Heart right ventricle (tissue), 16 donors: ENCODE measurements around the gene NDUFA6. TPM values are rescaled to one million over a fixed set of nuclear protein-coding genes. Genes with fewer than 3 reads are reported as not detected.
"Not testable (repeated sequence)": the region's sequence is repeated elsewhere in the genome, so short reads cannot be mapped to it uniquely, and the experiment has no call there.

Experiments used
- ATAC-seq, 8 donors: fragments of 200-7000 bp; cut with Tn5 transposase; one replicate each; pipeline ENCODE4 v1.9.1; 2020; ENCODE audit warnings: mild to moderate bottlenecking in 8 of 8, moderate library complexity in 8 of 8, moderate number of reproducible peaks in 1 of 8
- DNase-seq, 2 donors: peaks; one replicate each; pipeline ENCODE4 v3.0.0-alpha.2; 2020
- H3K27ac ChIP-seq, 10 donors: fragments of 200-600 bp; sonication (generic) in 2 of 10; one replicate each; pipeline versions ENCODE4 v1.5.0 to v1.8.0; 2020 to 2022; ENCODE audit warnings: mild to moderate bottlenecking in 3 of 10
- H3K27me3 ChIP-seq, 7 donors: fragments of 200-600 bp; one replicate each; pipeline ENCODE4 v1.8.0; 2021 to 2022; ENCODE audit warnings: mild to moderate bottlenecking in 2 of 7
- H3K36me3 ChIP-seq, 9 donors: fragments of 200-600 bp; sonication (generic) in 1 of 9; one replicate each; pipeline versions ENCODE4 v1.5.0 to v1.8.0; 2020 to 2022; ENCODE audit warnings: mild to moderate bottlenecking in 2 of 9
- H3K4me1 ChIP-seq, 9 donors: fragments of 200-600 bp; sonication (generic) in 1 of 9; one replicate each; pipeline versions ENCODE4 v1.5.0 to v1.8.0; 2020 to 2022; ENCODE audit warnings: mild to moderate bottlenecking in 4 of 9
- H3K4me3 ChIP-seq, 10 donors: fragments of 200-600 bp; sonication (generic) in 2 of 10; one replicate each; pipeline versions ENCODE4 v1.5.0 to v1.8.0; 2020 to 2022; ENCODE audit warnings: mild to moderate bottlenecking in 7 of 10, moderate library complexity in 2 of 10
- H3K9me3 ChIP-seq, 11 donors: fragments of 200-600 bp in 10 of 11; sonication (generic) in 2 of 11; one replicate each; pipeline versions ENCODE4 v1.5.0 to v1.8.0; 2013 to 2022; ENCODE audit warnings: mild to moderate bottlenecking in 2 of 11, control low read depth in 1 of 11, moderate library complexity in 1 of 11
- WGBS, 2 donors: extraction: QIAGEN DNeasy Blood & Tissue Kit; methylation state at CpG; one replicate each; pipeline ENCODE4 v1.1.7; 2013; ENCODE audit warnings: inconsistent platforms in 1 of 2; 5-methylcytosine and 5-hydroxymethylcytosine counted together
- intact Hi-C, 10 donors: fragments of 100-400 bp; cut with DNase I; formaldehyde crosslinking; loops; one replicate each; pipeline versions ENCODE4 v1.11.1 to v1.14.2; 2022
- polyA plus RNA-seq, 2 donors: library from polyadenylated mRNA; stranded (reverse); fragments of 200-250 nt; gene quantifications; one replicate each; pipeline ENCODE4 v1.2.3, GENCODE V29; 2013
- total RNA-seq, 10 donors: library from RNA; stranded (reverse); fragmentation: NEBNext Ultra II Directional in 3 of 10; extraction: Animal tissue kit (Norgen Biotek cat#: 25700) in 3 of 10; gene quantifications; one replicate each; pipeline versions ENCODE4 v1.2.1 to v1.2.4, GENCODE V29; 2021 to 2023
- TF ChIP-seq, protein P1 (sequence below), 9 donors: fragments of 200-600 bp; sonication (generic) in 2 of 9; IDR thresholded peaks; one replicate each; pipeline versions ENCODE4 v1.5.0 to v1.8.0; 2021 to 2022; ENCODE audit warnings: antibody characterized with exemption in 9 of 9, mild to moderate bottlenecking in 5 of 9, moderate library complexity in 1 of 9
- donor health status: Arrhythmogenic right ventricular cardiomyopathy.
- donor health status: ischemic (EF 13 %, LVEDD 7.1; RV severe dilation, severe dysfunction).
- donor health status: healthy with polysubstance abuse.
- donor health status: DM: no; HTN: yes; CAD: no.
- donor health status: DM: no; HTN: no; CAD: no.
- donor health status: ischemic (EF 25% LVEDD 6.9; RV normal size, moderate dysfunction).
- donor health status: ischemic (EF 25% LVEDD 5.7; RV mildly dilated, moderate dysfunction).
- donor health status: healthy.
- donor health status: DM: yes; HTN: yes; CAD: no.
- donor health status: Ischemic cardiomyopathy.
- donor health status: ischemic (EF 35%, LVEDD 5.7; RV mildly dilated, moderate dysfunction).
- donor health status: nonischemic (EF 11% LVEDD 7.7; RV severe dilation, severe dysfunction).
- donor health status: DM: yes; HTN: yes; CAD: no.
- donor health status: PGD.
- donor health status: ischemic (EF 29% LVEDD 5.4; RV normal size, mild dysfunction).
- donor health status: nonischemic (EF 23%, LVEDD 6.1; RV moderate dilation, normal function).

Gene NDUFA6
- total and polyA plus RNA-seq, 12 donors: 179 to 479 (median 271) TPM

- H3K4me1 ChIP-seq: peaks cover 13 to 74% (median 44%) of the 10 kb centered on the region in 9 donors
- peak in 1 of 8 donors; percentile 2 for ATAC-seq
- 61 to 62% methylated on average over 14 of the region's 14 CpGs for WGBS, 2 donors
- peak overlapping the region; percentile 59 to 77 (median 72) for H3K4me3 ChIP-seq
- no peaks in the 10 kb centered on the region for H3K27me3 ChIP-seq
- no peaks in the 10 kb centered on the region for H3K9me3 ChIP-seq
- intact Hi-C loops: loop anchor here in 4 of 10 donors (5.0 to 10.0 kb wide), 3 partner anchors 239 to 479 kb away; partner anchors contain the start of genes SREBF2 (in 2 of the 4), MEI1 (in 1 of the 4) and SERHL2 (in 1 of the 4)
- no peak for DNase-seq
- peaks cover 0 to 25% (median 0%) of the 10 kb centered on the region in 9 donors for H3K36me3 ChIP-seq
- peak overlapping the region; percentile 72 to 96 (median 92) for H3K27ac ChIP-seq
- TF ChIP-seq, protein P1, sequence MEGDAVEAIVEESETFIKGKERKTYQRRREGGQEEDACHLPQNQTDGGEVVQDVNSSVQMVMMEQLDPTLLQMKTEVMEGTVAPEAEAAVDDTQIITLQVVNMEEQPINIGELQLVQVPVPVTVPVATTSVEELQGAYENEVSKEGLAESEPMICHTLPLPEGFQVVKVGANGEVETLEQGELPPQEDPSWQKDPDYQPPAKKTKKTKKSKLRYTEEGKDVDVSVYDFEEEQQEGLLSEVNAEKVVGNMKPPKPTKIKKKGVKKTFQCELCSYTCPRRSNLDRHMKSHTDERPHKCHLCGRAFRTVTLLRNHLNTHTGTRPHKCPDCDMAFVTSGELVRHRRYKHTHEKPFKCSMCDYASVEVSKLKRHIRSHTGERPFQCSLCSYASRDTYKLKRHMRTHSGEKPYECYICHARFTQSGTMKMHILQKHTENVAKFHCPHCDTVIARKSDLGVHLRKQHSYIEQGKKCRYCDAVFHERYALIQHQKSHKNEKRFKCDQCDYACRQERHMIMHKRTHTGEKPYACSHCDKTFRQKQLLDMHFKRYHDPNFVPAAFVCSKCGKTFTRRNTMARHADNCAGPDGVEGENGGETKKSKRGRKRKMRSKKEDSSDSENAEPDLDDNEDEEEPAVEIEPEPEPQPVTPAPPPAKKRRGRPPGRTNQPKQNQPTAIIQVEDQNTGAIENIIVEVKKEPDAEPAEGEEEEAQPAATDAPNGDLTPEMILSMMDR (IDR thresholded peaks at IDR 0.05): no peak
These were observed 16.9 kb downstream of the NDUFA6 start for GRCh38 chr22:42073621-42074041.

- intact Hi-C loops: loop anchor here in 4 of 10 donors (5.0 to 10.0 kb wide), 3 partner anchors 238 to 480 kb away; partner anchors contain the start of genes SREBF2 (in 2 of the 4), MEI1 (in 1 of the 4) and SERHL2 (in 1 of the 4)
- 58 to 78% methylated on average over 8 of the region's 8 CpGs for WGBS, 2 donors
- H3K27me3 ChIP-seq: no peaks in the 10 kb centered on the region
- peaks cover 9 to 65% (median 36%) of the 10 kb centered on the region in 9 donors for H3K4me1 ChIP-seq
- H3K4me3 ChIP-seq: no peak overlapping the region
- DNase-seq (no peak), ATAC-seq (no peak)
- TF ChIP-seq, protein P1 (IDR thresholded peaks at IDR 0.05): no peak
- H3K9me3 ChIP-seq: no peaks in the 10 kb centered on the region
- H3K27ac ChIP-seq: peak overlapping the region in 3 of 10 donors; percentile 9 to 89 (median 84)
- H3K36me3 ChIP-seq: peaks cover 0 to 29% (median 4%) of the 10 kb centered on the region in 9 donors
These were observed 17.8 kb downstream of the NDUFA6 start for GRCh38 chr22:42072606-42073330.

GRCh38 chr22:42071508-42071907 is 19.1 kb downstream of the NDUFA6 start:
- Histone ChIP-seq H3K27ac (peak overlapping the region in 9 of 10 donors; percentile 78 to 96 (median 87)), H3K4me1 (peaks cover 9 to 60% (median 35%) of the 10 kb centered on the region in 9 donors), H3K36me3 (peaks cover 0 to 29% (median 0%) of the 10 kb centered on the region in 9 donors), H3K4me3 (peak overlapping the region in 9 of 10 donors; percentile 52 to 87 (median 63))
- H3K27me3 ChIP-seq, DNase-seq, H3K9me3 ChIP-seq, ATAC-seq: not testable (repeated sequence)
- intact Hi-C loops: loop anchor here in 4 of 10 donors (1.0 to 10.0 kb wide), 4 partner anchors 19 to 481 kb away; partner anchors contain the start of genes SREBF2 (in 2 of the 4), MEI1 (in 1 of the 4), NDUFA6 (in 1 of the 4) and SERHL2 (in 1 of the 4)
- WGBS, 2 donors: 77 to 88% methylated on average over 7 of the region's 7 CpGs

- Histone ChIP-seq H3K27me3 (no peaks in the 10 kb centered on the region), H3K9me3 (no peaks in the 10 kb centered on the region), H3K4me1 (peaks cover 9 to 60% (median 35%) of the 10 kb centered on the region in 9 donors), H3K4me3 (peak within 1 kb of the TSS; percentile 38 to 87 (median 62)), H3K36me3 (peaks cover 0 to 29% (median 4%) of the 10 kb centered on the region in 9 donors), H3K27ac (peak within 1 kb of the TSS; percentile 57 to 96 (median 86))
- intact Hi-C loops: loop anchor here in 4 of 10 donors (1.0 to 10.0 kb wide), 4 partner anchors 20 to 482 kb away; partner anchors contain the start of genes SREBF2 (in 2 of the 4), MEI1 (in 1 of the 4), NDUFA6 (in 1 of the 4) and SERHL2 (in 1 of the 4)
- WGBS, 2 donors: 1% methylated on average over 56 of the region's 56 CpGs
- TF ChIP-seq, protein P1 (IDR thresholded peaks at IDR 0.05): no peak
- peak; percentile 95 to 97 for DNase-seq
- peak; percentile 94 to 98 (median 97) for ATAC-seq
These were observed 19.8 kb downstream of the NDUFA6 start, which contains the start of gene NAGA for GRCh38 chr22:42070517-42071422. Gene NAGA, minus strand, starts transcription at chr22:42070812. Its CDS starts 515 bp downstream, at chr22:42070297.
